Stimulated activated CD4-positive, alpha-beta T cell treated with anti-CD3 and anti-CD28 coated beads, Interleukin-2, amount 100 ng/mL, for 4 hours (primary cell): Measurements from ENCODE around the gene RAB27B.

Experiments
- DNase-seq: peaks from one replicate; pipeline ENCODE4 v3.0.0-alpha.2; 2020; ENCODE audit warnings: low read depth

Gene RAB27B

DNA sequence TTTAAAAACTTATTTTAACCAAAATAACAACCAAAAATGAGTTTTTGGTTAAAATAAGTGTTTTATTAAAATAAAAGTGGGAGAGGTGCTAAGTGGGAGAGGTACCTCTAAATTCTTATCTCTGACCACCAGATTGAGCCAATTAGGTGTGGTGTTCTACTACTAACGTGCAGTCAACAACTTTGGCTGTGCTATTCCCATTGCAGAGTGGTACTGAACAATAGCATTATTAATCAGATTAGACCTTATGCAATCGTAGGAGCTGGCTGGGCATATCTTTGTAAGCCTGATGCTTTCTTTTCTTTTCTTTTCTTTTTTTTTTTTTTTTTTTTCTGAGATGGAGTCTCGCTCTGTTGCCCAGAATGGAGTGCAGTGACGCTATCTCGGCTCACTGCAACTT is 38.9 kb downstream of the RAB27B start:
- DNase-seq: no peak

DNA sequence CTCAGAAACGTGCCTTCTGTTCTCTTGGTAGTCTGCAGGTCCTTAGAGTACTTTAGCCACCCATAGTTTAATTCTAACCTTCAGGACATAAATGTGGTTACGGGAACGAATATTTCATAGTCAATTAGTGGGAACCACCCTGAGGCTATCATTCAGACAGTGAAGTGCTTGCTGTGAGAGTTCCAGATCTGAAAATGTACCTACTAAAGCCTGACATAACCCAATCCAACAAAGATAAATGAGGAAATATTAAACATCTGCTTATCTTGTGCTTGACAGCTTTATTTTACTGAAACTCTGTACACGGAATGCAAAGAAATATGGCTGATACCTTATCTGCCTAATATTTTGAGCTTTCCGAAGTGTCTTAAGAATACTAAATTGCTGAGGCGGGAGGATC is 43.0 kb downstream of the RAB27B start:
- DNase-seq: no peak

DNA sequence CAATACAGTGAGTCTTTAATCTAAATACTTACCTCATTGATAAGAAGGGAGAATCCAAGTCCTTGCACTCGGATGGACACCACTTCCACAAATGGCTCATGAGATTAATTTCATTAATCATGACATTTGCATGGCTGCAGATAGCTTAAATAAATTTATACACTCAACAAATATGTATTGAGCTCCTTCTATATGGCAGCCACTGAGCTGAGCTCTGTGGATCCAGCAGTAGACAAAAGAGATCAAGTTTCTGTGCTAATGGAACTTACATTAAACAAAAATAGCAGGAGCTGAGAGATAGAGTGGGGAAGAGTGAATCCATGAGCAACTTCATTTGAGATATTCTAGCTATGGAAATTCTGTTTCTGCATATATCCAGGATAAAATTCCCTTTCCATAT is 44.4 kb downstream of the RAB27B start:
- no peak for DNase-seq

DNA sequence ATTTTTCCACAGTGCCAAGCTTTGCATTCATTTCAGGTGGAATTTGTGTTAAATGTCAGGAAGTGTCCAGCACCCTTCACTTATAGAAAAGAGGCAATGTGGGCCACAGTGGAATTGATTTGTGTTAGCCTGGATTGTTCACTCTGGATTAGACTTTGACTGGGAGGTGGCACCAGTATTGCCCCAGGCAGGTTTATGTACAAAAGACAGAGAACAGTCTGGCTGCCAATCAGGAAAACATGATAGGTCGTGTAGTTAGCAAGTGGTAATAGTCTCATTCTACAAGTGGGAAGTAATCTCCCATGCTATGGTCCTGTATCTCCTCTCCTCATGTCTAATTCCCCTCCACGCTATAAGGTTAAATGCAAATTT is 45.6 kb downstream of the RAB27B start:
- no peak for DNase-seq

DNA sequence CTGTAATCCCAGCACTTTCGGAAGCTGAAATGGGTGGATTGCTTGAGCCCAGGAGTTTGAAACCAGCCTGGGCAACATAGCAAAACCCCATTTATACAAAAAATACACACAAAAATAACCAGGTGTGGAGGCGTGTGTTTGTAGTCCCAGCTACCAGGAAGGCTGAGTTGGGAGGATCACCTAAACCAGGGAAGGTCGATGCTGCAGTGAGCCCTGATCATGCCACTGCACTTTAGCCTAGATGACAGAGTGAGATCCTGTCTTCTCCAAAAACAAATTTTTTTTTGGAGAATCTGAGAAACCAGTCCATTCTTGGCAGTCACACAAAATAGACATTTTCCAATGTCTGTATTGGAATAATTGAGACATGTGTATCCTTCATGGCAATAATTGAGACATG is 46.8 kb downstream of the RAB27B start:
- DNase-seq: no peak

DNA sequence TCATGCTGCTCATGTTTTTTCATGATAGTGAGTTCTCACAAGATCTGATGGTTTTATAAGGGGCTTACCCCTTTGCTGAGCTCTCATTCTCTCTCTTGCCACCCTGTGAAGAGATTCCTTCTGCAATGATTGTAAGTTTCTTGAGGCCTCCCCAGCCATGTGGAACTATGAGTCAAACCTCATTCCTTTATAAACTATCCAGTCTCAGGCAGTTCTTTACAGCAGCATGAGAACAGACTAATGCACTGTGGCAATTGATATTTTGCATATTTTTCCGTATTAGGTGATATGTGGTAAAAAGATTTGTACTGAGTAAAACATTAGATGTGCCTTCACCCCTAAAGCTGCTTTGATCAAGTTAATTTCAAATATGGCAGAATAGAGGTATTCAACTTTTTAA is 48.8 kb downstream of the RAB27B start:
- DNase-seq: no peak

DNA sequence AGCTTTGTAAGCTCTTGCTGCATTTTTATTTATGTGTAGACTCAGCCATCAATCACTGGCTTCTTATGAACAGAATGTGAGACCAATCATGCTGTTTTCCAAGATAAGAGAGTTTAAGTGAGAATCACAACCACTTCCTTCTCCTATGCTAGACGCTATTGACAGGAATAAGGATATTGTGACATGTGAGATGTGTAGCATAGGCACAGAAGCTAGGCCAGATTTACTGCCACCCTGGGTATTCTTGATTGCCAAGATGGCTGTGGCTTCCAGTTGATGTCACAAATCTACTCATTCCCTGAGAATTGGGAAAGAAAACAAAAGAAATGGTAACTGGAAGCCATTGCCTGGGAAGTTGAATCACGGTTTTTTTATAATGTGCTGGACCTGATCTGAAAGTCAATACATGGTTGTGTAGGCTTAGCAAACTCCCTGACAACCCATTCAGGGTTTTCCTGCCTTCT is 49.9 kb downstream of the RAB27B start:
- no peak for DNase-seq

DNA sequence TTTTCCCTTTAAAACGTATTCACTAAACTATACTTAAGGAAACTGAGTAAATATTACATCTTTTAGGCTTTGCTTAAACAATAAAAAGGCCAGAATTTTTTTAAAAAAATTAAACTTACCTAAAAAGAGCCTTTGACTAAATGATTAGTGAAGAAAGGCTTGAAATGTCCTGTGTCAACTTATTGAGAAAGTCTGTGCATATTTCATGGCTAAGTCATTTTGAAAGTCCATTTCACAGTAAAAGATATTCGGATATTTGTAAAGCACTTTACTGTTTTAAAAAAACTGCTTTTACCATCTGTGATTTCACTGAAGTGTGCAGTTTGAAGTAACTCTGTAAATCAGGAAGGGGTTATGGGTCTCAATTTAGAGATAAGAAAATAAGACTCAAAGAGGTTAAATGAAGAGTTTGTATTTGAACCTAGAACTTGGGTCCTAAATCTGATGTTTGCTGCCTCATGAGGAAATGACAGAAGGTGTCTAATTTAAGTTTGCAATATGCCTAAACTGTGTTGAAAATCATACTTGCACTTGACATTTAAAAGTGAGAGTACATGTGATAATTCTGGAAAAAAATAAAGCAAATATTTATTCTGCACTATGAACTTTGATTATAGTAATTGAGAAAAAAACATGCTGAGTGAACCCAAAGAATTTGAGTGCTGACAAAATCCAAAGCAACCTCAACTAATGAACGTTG is 50.5 kb downstream of the RAB27B start:
- DNase-seq: no peak

DNA sequence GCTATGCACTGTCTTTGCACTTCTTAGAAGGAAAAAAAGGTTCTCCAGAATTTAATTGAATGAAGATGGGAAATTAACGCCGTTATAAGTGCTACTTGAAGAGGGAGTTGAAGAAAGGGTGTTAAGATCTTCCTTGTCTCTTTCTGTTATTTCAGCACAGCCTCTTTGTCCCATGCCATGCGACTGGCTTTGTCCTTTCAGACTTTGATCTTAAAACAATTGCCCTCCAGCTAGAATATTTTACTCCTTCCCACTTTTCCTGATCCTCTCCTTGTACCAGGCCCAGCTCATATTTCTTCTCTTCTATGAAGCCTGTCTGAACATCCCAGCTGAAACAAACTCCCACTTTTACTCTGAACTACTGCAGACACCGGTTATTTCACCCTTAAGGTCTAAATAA is 51.4 kb downstream of the RAB27B start:
- DNase-seq: no peak

DNA sequence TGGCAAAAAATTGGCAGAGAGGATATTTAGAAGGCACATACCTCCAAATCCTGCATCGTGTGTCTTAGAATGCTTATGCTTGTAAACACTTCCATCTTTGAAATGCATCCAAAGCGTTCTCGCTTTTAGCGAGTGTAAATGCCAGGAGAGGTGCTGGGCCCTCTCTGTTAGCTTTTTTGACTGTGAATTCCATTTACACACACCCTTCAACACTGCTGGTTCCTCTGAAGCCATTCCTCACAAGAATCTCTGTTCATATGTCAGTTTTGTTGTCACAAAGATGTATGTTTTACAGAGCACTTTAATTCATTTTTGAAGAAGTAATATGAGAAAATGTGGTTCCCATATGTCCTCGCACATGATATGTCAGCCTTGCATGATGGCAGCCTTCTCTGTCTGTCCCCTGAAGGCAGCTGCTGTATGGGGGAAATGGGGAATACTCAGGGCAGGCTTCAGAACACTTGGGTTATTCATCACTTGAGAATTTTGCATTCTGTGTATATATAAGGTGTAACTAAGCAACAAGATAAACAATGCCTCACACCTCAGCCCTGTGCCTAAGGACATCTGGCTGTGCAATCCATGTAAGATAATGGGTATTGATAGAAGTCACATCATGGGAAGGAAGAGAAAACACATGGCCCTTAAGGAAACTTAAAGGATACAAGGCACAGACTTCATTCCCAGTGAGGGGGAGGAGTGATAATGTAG is 52.3 kb downstream of the RAB27B start:
- DNase-seq: no peak

DNA sequence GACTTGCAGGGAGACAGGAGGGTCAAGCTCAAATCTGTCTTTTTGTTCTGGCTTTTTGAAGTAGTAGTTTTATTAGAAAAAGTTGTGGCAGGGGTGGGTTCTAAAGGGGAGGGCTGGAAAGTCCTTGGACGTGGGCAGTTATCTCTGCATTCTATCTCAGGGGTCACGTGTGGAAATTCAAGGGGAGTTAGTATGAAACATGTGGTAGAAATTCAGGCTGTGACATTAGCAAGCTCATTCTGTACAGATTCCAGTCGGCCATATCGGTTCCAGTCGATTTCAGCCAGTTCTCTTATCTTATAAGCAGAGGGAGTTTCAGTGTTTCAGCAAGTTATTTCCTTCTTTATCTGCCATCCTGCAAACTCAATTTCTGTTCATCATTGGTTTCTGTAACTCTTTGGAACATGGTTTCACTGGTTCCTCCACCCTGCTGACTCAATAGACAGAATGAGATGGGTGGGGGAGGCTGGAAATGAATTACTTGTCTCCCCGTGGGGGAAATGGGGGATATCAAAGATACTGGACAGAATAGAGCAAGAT is 53.0 kb downstream of the RAB27B start:
- DNase-seq: no peak

DNA sequence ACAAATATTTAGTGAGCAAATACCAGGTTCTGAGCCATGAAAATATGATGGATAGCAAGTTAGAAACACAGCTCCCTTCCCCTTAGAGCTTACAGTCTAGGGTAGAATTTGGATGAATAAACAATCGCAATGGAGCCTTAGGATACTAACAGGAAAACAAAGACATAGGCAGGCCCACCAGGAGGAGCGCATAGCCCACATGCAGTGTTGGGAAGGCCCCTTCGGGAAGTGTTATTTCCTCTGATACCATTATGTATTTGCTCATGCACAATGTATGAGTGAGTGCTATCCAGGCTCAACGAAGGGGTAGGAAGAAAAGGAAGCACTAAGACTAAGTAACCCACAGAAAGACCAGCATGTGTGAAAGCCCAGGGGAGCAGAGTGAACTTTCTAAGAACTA is 54.0 kb downstream of the RAB27B start:
- DNase-seq: no peak

DNA sequence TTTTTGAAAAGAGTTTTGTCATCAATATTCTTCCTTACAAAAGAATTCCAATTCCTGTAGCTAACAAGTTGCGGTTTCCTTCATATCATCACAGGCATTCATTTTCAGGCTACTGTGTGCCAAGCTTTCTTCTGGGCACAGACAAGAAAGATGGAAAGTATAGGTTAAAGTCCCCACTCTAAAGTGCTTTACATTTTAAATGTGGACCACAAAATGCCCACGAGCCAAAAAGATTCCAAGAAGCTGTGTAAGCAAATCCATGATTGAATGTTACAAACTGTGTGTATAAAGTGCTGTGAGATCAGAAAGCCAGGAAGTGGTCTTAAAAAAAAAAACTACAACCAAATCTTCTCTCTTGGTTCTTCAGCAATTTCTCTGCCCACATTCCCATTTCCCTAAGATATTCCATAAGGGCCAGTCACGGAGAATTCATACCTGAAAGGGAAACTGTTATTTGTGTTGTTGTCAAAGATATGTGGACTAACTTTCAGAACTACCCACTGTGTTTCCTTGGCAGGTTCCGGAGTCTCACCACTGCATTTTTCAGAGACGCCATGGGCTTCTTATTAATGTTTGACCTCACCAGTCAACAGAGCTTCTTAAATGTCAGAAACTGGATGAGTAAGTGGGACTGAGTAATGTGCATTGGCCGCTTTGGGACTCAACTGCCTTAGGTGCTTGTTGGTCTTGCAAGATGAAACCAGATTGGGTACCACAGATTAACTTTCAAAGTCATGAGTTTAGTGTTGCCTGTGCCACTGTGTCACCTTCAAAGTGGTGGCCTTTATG is 55.7 kb downstream of the RAB27B start:
- no peak for DNase-seq

DNA sequence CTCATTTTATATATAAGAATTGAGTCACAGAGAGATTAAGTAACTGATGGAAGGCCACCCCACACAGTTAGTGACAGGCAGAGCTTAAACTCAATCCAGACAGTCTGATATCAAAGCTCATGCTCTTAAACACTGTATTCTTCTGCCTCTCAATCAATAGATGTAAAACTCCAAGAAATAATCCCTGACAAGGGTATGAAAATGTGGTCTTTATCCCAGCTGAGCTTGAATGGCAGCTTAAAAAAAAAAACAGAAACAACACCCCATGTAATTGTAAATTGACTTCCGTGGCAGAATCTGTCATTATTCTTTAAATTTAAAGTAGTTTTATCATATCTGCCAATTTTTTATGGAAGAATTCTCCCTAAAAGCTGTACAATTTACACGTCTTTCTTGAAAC is 60.1 kb downstream of the RAB27B start:
- no peak for DNase-seq

DNA sequence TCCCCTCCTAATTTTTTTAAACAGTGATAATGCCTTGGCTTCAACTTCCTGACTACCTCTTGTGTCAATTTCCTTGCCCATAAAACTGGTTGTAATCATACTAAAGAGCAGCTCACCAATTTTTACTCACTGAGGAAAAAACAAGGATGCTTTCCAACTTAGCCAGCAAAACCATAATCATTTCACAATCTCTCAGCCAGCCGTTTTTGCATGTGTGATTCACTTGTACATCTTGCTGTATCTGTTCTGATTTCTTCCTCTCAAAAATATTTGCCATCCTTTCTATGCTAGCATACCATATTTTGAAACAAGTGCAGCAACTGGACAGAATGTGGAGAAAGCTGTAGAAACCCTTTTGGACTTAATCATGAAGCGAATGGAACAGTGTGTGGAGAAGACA is 60.7 kb downstream of the RAB27B start:
- DNase-seq: no peak

DNA sequence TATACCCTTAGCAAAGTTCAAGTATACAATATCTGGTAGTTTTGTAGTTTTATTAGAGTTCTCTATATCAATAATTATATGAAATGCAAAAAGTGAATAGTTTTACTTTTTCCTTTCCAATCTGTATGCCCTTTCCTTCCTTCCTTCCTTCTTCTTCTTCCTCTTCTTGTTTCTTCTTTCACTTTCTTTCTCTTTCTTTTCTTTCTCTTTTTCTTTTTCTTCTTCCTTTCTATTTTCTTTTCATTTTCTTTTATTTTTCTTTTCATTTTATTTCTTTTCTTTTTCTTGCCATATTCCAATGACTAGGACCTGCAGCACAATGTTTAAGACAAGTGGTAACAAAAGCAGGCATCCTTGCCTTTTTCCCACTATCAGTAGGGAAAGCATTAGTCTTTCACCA is 71.2 kb downstream of the RAB27B start:
- DNase-seq: no peak

DNA sequence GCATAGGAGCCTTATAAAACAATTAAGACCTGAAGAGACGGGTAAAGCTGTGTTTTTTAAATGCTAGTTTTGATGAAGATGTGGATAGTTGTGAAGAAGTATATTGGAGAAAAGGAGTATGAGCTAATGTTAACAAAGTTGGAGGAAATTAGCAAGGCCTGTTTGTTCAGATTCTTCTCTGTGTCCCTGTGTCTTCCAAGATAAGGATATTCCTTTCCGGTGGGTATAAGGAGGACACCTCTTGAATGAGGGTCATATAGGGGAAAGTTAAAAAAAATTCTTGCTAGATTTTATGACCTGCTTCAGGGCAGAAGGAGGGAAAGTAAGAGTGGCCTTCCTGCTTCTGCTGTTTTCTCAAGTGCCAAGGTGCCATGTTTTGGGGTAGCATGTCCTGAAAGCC is 72.0 kb downstream of the RAB27B start:
- DNase-seq: no peak

DNA sequence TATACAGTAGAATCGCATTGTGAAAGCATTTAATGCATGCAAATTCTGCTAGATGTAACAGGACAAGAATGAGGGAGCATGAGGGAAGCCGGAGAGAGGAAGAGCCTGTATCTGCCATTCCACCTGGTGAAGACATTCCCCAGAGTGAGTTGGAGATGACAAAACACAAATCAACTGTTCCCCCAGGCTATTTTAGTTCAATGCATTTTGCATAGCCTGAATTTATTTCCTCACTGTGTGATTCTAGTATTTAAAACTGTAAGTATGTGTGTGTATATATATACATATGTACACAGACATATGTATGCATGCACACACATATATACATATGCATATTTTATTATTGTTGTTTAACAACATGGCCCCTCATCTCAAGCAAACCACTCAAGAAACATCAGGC is 76.3 kb downstream of the RAB27B start:
- no peak for DNase-seq

DNA sequence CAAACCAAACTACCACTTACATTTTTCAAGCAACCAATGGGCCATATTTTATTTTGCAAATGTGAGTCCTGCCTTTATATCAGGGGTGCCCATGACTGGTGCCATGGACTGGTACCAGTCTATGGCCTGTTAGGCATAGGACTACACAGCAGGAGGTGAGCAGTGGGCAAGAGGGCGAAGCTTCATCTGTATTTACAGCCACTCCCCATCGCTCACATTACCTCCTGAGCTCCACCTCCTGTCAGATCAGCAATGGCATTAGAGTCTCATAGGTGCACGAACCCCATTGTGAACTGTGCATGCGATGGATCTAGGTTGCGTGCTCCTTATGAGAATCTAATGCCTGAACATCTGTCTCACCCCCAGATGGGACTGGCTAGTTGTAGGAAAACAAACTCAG is 77.4 kb downstream of the RAB27B start:
- DNase-seq: no peak

DNA sequence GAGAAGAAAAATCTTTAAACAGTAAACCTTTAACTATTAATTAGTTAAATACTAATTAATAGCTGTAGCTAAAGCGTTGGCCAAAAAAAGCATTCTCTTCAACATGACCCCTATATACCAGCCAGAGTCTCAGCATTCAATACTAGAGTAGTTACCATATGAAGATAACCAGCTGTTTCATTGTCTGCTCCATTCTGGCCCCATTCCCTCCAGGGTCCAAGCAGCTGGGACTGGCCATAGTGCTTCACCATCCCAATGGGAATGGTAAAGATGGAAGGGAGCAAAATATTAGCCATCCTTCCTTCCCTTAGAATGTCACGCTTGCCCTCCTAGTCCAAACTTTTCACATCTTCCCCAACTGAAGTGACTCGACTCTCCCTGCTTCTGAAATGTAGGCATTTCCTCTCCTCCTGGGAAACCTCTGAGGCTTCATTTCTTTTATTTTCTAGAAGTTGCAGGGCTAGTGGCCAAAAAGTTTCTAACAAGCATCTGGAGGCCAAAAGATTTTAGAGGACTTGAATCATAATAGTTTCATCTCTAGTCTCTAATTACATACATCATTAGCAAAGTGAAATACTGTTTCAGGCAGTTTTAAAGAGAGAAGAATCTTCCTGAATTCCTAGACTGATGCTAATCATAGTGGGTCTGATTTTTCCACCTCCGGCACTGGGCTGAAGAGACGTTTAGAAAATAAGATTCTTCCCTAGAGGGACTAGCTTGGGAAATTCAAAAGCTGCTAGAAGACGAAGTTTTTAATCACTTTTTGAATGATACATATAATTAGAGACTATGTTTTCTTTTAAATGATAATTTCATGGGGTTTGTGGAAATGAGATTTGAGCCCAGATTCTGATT is 78.3 kb downstream of the RAB27B start:
- DNase-seq: no peak

DNA sequence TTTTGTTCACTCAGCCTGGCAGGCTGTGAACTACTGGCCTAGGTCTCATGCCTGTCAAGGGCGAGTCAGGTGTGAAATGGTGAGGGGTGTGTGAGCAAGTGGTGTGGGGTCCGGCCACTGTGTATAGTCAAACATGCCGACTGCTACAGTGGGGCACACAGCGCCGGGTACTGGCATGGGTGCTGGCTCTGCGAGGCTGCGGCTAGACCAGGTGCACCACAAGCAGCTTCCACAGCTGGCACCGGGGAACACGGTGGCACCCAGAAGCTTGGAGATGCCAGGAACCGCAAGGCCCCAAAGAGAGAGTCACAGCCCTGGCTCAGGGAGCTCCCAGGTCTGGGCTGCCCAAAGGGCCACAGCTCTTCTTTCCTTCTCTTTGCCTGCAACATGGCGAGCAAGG is 81.3 kb downstream of the RAB27B start:
- no peak for DNase-seq
